Caco-2 (cell line): ENCODE data around the gene MIA. TPM values are rescaled to one million over a fixed set of nuclear protein-coding genes. Genes with fewer than 3 reads are reported as not detected.

Experiments used
- BruUV-seq: library from RNA; stranded (reverse); fragments of 400-500 nt; replicated peaks from 2 replicates; lab custom pipeline; 2021; lab: Mats Ljungman, UMichigan
- CTCF ChIA-PET: fragments of 300-600 bp; sonication (Branson Sonifier 250); formaldehyde crosslinking; loops from one replicate; lab custom pipeline; 2022; ENCODE audit warnings: antibody characterized with exemption; lab: Charles Lee
- POLR2A ChIA-PET: fragments of 300-600 bp; sonication (Branson Sonifier 250); formaldehyde crosslinking; loops from one replicate; lab custom pipeline; 2022; ENCODE audit warnings: antibody characterized with exemption; lab: Charles Lee
- DNase-seq, 2 experiments: peaks; one replicate each; pipeline versions ENCODE4 v3.0.0 to v3.0.0-alpha.2; 2020 to 2022
- H3K27me3 ChIP-seq: replicated peaks from 2 replicates; pipeline ENCODE4 v1.6.0; 2011; ENCODE audit warnings: low read length; ENCODE audit not compliant: control insufficient read depth, insufficient read depth
- H3K36me3 ChIP-seq: 2 replicates; pipeline ENCODE4 v1.5.1; 2011; ENCODE audit warnings: low read length; ENCODE audit not compliant: control insufficient read depth, insufficient read depth
- H3K4me1 ChIP-seq: fragments of 250-450 bp; sonication (Bioruptor Pico); 2 replicates; pipeline ENCODE4 v1.5.1; 2020; ENCODE audit warnings: mild to moderate bottlenecking
- H3K4me3 ChIP-seq: 2 replicates; pipeline ENCODE4 v1.5.1; 2011; ENCODE audit warnings: low read depth, mild to moderate bottlenecking, control low read depth, low read length
- H3K9me3 ChIP-seq: fragments of 250-450 bp; sonication (Bioruptor Pico); 2 replicates; pipeline ENCODE4 v1.5.1; 2020; ENCODE audit warnings: mild to moderate bottlenecking, moderate library complexity
- H3K27ac Mint-ChIP-seq: one replicate; pipeline ENCODE4 v1.8.0; 2022; ENCODE audit warnings: mixed read lengths; ENCODE audit not compliant: unreplicated experiment
- H3K27me3 Mint-ChIP-seq: one replicate; pipeline ENCODE4 v1.8.0; 2022; ENCODE audit warnings: mixed read lengths; ENCODE audit not compliant: insufficient read depth, unreplicated experiment
- H3K36me3 Mint-ChIP-seq: one replicate; pipeline ENCODE4 v1.8.0; 2022; ENCODE audit warnings: mild to moderate bottlenecking, mixed read lengths; ENCODE audit not compliant: insufficient read depth, unreplicated experiment
- H3K4me1 Mint-ChIP-seq: one replicate; pipeline ENCODE4 v1.8.0; 2022; ENCODE audit warnings: low read depth, mixed read lengths; ENCODE audit not compliant: unreplicated experiment
- H3K4me3 Mint-ChIP-seq: one replicate; pipeline ENCODE4 v1.8.0; 2022; ENCODE audit warnings: mild to moderate bottlenecking, moderate library complexity, mixed read lengths; ENCODE audit not compliant: unreplicated experiment
- H3K9me3 Mint-ChIP-seq: one replicate; pipeline ENCODE4 v1.8.0; 2022; ENCODE audit warnings: mixed read lengths; ENCODE audit not compliant: unreplicated experiment
- intact Hi-C: fragments of 100-400 bp; cut with micrococcal nuclease; formaldehyde crosslinking; loops from one replicate; pipeline ENCODE4 v1.10.0; 2022; ENCODE audit not compliant: unreplicated experiment
- total RNA-seq: library from RNA; stranded (reverse); gene quantifications from 2 replicates; pipeline ENCODE4 v1.2.3, GENCODE V29; 2022
- TF ChIP-seq, protein P1 (sequence below), 2 experiments: fragments of 200-600 bp in 1 of 2; IDR thresholded peaks; 1 replicate in 1 of 2; 2 replicates in 1 of 2; pipeline versions ENCODE4 v1.5.1 to v1.8.0; 2011 to 2022; ENCODE audit warnings: antibody characterized with exemption in 1 of 2, control low read depth in 1 of 2, inconsistent platforms in 1 of 2, low read depth in 1 of 2, low read length in 1 of 2, mild to moderate bottlenecking in 1 of 2, moderate library complexity in 1 of 2; ENCODE audit not compliant: insufficient read depth in 1 of 2, severe bottlenecking in 1 of 2, unreplicated experiment in 1 of 2

MIA gene
- total RNA-seq, 1 experiment from 2014 or later = 1.1 TPM

DNA sequence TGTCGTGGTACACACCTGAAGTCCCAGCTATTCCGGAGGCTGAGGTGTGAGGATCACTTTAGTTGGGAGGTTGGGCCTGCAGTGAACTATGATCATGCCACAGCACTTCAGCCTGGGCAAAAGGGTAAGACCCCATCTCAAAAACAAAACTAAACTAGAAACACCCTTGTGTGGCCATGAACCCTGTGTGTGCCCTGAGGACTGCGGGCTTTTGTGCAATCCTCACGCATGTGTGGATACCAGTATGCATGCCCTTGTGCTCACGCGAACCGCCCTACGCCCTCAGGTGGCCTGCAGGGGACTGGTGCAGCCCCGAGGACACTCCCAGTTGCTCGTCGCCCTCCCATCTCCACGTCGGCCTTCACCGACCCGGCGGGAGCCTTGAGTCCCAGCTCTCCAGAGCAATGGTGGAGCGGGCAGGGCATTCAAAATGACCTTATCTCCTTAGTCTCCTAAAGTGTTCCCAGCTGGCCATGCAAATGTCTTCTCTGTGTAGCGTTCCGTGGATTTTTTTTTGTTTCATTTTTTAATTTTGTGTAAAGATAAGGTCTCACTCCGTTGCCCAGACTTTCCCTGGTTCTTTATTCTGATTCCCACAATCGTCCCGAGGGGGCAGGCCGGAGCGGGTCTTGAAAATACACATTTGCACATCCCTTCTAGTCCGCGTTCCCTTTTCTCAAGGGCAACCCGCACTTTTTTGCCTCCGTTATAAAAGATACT, 22.8 kb downstream of the MIA start:
- Mint-ChIP-seq H3K27ac (peak overlapping the region; percentile 96), H3K9me3 (no peaks in the 10 kb centered on the region), H3K4me1 (peaks cover 10% of the 10 kb centered on the region), H3K36me3 (peaks cover 48% of the 10 kb centered on the region), H3K27me3 (no peaks in the 10 kb centered on the region), H3K4me3 (peak overlapping the region; percentile 100)
- Histone ChIP-seq H3K4me3 (peak overlapping the region; percentile 50), H3K27me3 (no peaks in the 10 kb centered on the region), H3K4me1 (peaks cover 15% of the 10 kb centered on the region), H3K9me3 (no peaks in the 10 kb centered on the region), H3K36me3 (peaks cover 15% of the 10 kb centered on the region)
- TF ChIP-seq, protein P1, sequence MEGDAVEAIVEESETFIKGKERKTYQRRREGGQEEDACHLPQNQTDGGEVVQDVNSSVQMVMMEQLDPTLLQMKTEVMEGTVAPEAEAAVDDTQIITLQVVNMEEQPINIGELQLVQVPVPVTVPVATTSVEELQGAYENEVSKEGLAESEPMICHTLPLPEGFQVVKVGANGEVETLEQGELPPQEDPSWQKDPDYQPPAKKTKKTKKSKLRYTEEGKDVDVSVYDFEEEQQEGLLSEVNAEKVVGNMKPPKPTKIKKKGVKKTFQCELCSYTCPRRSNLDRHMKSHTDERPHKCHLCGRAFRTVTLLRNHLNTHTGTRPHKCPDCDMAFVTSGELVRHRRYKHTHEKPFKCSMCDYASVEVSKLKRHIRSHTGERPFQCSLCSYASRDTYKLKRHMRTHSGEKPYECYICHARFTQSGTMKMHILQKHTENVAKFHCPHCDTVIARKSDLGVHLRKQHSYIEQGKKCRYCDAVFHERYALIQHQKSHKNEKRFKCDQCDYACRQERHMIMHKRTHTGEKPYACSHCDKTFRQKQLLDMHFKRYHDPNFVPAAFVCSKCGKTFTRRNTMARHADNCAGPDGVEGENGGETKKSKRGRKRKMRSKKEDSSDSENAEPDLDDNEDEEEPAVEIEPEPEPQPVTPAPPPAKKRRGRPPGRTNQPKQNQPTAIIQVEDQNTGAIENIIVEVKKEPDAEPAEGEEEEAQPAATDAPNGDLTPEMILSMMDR (IDR thresholded peaks at IDR 0.05; ENCODE audit: insufficient read depth in 1 of 2, low read depth in 1 of 2, low read length in 1 of 2, severe bottlenecking in 1 of 2, unreplicated experiment in 1 of 2) = peak; percentile 57 to 63
- POLR2A ChIA-PET = interaction anchor here (0.6 to 2.8 kb wide), 9 partner anchors 10 to 107 kb away, joined by 3 to 39 read pairs (median 3); partner anchors contain the start of genes ACTMAP, COQ8B, ITPKC and RAB4B
- intact Hi-C loops = loop anchor here (1.0 to 2.0 kb wide), 5 partner anchors 20 to 467 kb away; partner anchors contain the start of genes ACTMAP, COQ8B, HNRNPUL1 and ITPKC
- TSS peak; percentile 96 for BruUV-seq
- DNase-seq = peak; percentile 90 to 92
- CTCF ChIA-PET = interaction anchor here (0.6 to 1.9 kb wide), 14 partner anchors 9 to 346 kb away, joined by 3 to 49 read pairs (median 4); partner anchors contain the start of genes ACTMAP, RAB4B and SNRPA

DNA sequence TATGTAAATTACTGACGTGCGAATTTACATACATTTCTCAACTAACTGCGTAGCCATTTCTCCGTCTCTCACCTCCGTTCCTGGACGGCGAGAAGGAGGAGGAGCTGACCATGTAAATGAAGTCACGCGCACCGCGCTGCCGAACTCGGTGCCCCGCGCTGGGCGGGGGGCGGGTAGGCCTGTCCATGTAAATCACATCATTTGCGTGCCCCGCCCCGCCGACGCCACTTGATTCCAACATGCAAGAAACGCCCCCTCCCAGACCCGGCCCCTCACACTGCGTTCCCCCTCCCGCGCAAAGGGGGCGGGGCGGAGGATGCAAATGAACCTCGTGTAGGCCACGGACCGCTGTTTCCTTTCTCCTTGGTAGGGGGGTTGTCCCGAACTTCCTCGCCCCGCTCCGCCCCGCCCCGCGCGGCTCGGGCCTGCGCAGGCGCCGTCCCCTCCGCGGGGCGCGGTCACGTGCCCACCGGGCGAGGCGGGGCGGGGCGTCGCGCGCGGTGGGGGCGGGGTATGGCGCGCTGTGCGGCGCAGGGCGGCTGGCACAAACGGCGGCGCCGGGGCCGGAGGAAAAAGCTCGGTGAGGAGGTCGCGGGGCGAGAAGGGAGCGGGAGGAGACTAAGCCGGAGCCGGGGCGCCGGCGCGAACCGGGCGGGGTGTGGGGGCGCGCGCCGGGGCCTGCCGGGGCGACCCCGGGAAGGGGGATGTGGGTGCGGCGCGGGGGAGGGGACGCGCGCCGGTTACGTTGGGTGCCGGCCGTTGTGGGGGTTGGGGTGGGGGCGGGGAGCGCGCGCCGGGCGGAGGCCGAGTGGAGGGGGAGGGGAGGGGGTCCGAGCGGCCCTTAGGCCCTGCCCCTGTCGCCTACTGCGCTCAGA, 23.6 kb downstream of the MIA start, which contains the start of gene EGLN2:
TSS of gene EGLN2 (plus strand) at position 509 of the 875 bp plus-strand sequence. CDS start 1,382 bp downstream, outside the sequence.
- Histone ChIP-seq H3K4me1 (peaks cover 15% of the 10 kb centered on the region), H3K4me3 (peak within 1 kb of the TSS; percentile 97), H3K9me3 (no peaks in the 10 kb centered on the region), H3K36me3 (peaks cover 15% of the 10 kb centered on the region), H3K27me3 (no peaks in the 10 kb centered on the region)
- H3K4me3 Mint-ChIP-seq = peak within 1 kb of the TSS; percentile 100
- H3K36me3 Mint-ChIP-seq = peaks cover 56% of the 10 kb centered on the region
- no peaks in the 10 kb centered on the region for H3K9me3 Mint-ChIP-seq
- TF ChIP-seq, protein P1 (IDR thresholded peaks at IDR 0.05; ENCODE audit: insufficient read depth in 1 of 2, low read depth in 1 of 2, low read length in 1 of 2, severe bottlenecking in 1 of 2, unreplicated experiment in 1 of 2) = no peak
- no TSS peak for BruUV-seq
- ChIA-PET POLR2A (interaction anchor here (0.6 to 2.8 kb wide), 9 partner anchors 9 to 108 kb away, joined by 3 to 39 read pairs (median 3); partner anchors contain the start of genes ACTMAP, COQ8B, ITPKC and RAB4B), CTCF (interaction anchor here (0.5 to 1.9 kb wide), 15 partner anchors 8 to 405 kb away, joined by 3 to 49 read pairs (median 4); partner anchors contain the start of genes ACTMAP, RAB4B and SNRPA)
- H3K27me3 Mint-ChIP-seq = no peaks in the 10 kb centered on the region
- H3K4me1 Mint-ChIP-seq = peaks cover 11% of the 10 kb centered on the region
- peak; percentile 100 for DNase-seq
- intact Hi-C loops = loop anchor here (1.0 to 2.0 kb wide), 5 partner anchors 21 to 466 kb away; partner anchors contain the start of genes ACTMAP, COQ8B, HNRNPUL1 and ITPKC
- H3K27ac Mint-ChIP-seq = peak within 1 kb of the TSS; percentile 96
